IMR-90 (cell line): ENCODE measurements around the gene USP32. TPM values are rescaled to one million over a fixed set of nuclear protein-coding genes. Genes with fewer than 3 reads are reported as not detected.

Experiments
- ATAC-seq: fragments of 200-7000 bp; cut with Tn5 transposase; 2 replicates; pipeline ENCODE4 v1.9.1; 2020; ENCODE audit warnings: low read depth, mild to moderate bottlenecking, moderate library complexity
- BruUV-seq: library from RNA; stranded (reverse); fragments of 400-500 nt; replicated peaks from 2 replicates; lab custom pipeline; 2021; lab: Mats Ljungman, UMichigan
- CTCF ChIA-PET: fragments of 300-600 bp; formaldehyde crosslinking; extraction: SDS; loops from one replicate; lab custom pipeline; 2021; ENCODE audit warnings: antibody characterized with exemption; lab: Yijun Ruan, JAX
- POLR2A ChIA-PET: fragments of 300-600 bp; sonication (Branson Sonifier 250); formaldehyde crosslinking; loops from one replicate; lab custom pipeline; 2022; ENCODE audit warnings: antibody characterized with exemption; ENCODE audit not compliant: unreplicated experiment; lab: Charles Lee
- DNase-seq: peaks from one replicate; pipeline ENCODE4 v3.0.0; 2013
- H2AFZ ChIP-seq: replicated peaks from 2 replicates; pipeline ENCODE3; 2013; ENCODE audit warnings: low read length, mild to moderate bottlenecking; ENCODE audit not compliant: poor library complexity
- H2AK5ac ChIP-seq: 2 replicates; pipeline ENCODE4 v1.6.1; 2013; ENCODE audit warnings: low read depth, low read length, inconsistent platforms
- H2AK9ac ChIP-seq: replicated peaks from 2 replicates; pipeline ENCODE3; 2013; ENCODE audit warnings: mild to moderate bottlenecking, low read depth, low read length, moderate library complexity; ENCODE audit not compliant: poor library complexity
- H2BK120ac ChIP-seq: 2 replicates; pipeline ENCODE4 v1.6.1; 2013; ENCODE audit warnings: low read depth, low read length, inconsistent platforms
- H2BK15ac ChIP-seq: 3 replicates; pipeline ENCODE4 v1.6.1; 2013; ENCODE audit warnings: low read depth, low read length, inconsistent platforms
- H2BK20ac ChIP-seq: 2 replicates; pipeline ENCODE4 v1.6.1; 2013; ENCODE audit warnings: low read depth, mild to moderate bottlenecking, inconsistent platforms, low read length, moderate library complexity
- H2BK5ac ChIP-seq: 2 replicates; pipeline ENCODE4 v1.6.1; 2013; ENCODE audit warnings: mild to moderate bottlenecking, low read depth, low read length, inconsistent platforms; ENCODE audit not compliant: poor library complexity, severe bottlenecking
- H3K14ac ChIP-seq: replicated peaks from 2 replicates; pipeline ENCODE4 v1.6.1; 2013; ENCODE audit warnings: low read depth, low read length, inconsistent platforms
- H3K18ac ChIP-seq: 2 replicates; pipeline ENCODE4 v1.6.1; 2013; ENCODE audit warnings: low read depth, low read length, control low read depth
- H3K23ac ChIP-seq: 2 replicates; pipeline ENCODE4 v1.6.1; 2013; ENCODE audit warnings: low read depth, low read length, inconsistent platforms
- H3K27ac ChIP-seq: 2 replicates; pipeline ENCODE4 v1.5.1; 2013; ENCODE audit warnings: mild to moderate bottlenecking, control low read depth, low read length; ENCODE audit not compliant: insufficient read depth
- H3K27me3 ChIP-seq: 2 replicates; pipeline ENCODE4 v1.6.1; 2013; ENCODE audit warnings: low read length; ENCODE audit not compliant: control insufficient read depth, insufficient read depth
- H3K36me3 ChIP-seq: 2 replicates; pipeline ENCODE4 v1.6.1; 2013; ENCODE audit warnings: low read length, mixed read lengths; ENCODE audit not compliant: control insufficient read depth, insufficient read depth
- H3K4ac ChIP-seq: 2 replicates; pipeline ENCODE4 v1.6.1; 2013; ENCODE audit warnings: low read depth, low read length, inconsistent platforms
- H3K4me1 ChIP-seq: 2 replicates; pipeline ENCODE4 v1.6.1; 2013; ENCODE audit warnings: low read length, mixed read lengths; ENCODE audit not compliant: control insufficient read depth, insufficient read depth
- H3K4me2 ChIP-seq: 2 replicates; pipeline ENCODE4 v1.6.1; 2013; ENCODE audit warnings: low read depth, mild to moderate bottlenecking, control low read depth, low read length, moderate library complexity
- H3K4me3 ChIP-seq: 2 replicates; pipeline ENCODE4 v1.5.1; 2013; ENCODE audit warnings: low read depth, mild to moderate bottlenecking, control low read depth, low read length, moderate library complexity; ENCODE audit not compliant: insufficient read depth
- H3K56ac ChIP-seq: 2 replicates; pipeline ENCODE4 v1.6.1; 2013; ENCODE audit warnings: low read length, inconsistent platforms; ENCODE audit not compliant: insufficient read depth; ENCODE audit errors: extremely low read depth
- H3K79me1 ChIP-seq, 2 experiments: 2 replicates each; pipeline ENCODE4 v1.6.1; 2013; ENCODE audit warnings: low read length in 2 of 2, inconsistent platforms in 1 of 2, low read depth in 1 of 2
- H3K9ac ChIP-seq: 2 replicates; pipeline ENCODE4 v1.6.1; 2013; ENCODE audit warnings: low read depth, low read length, control low read depth
- H3K9me1 ChIP-seq: 2 replicates; pipeline ENCODE4 v1.6.1; 2013; ENCODE audit warnings: low read length, inconsistent platforms; ENCODE audit not compliant: insufficient read depth
- H3K9me3 ChIP-seq: 2 replicates; pipeline ENCODE4 v1.6.1; 2013; ENCODE audit warnings: low read length; ENCODE audit not compliant: control insufficient read depth, insufficient read depth
- H4K20me1 ChIP-seq: 2 replicates; pipeline ENCODE4 v1.6.1; 2013; ENCODE audit warnings: low read length, inconsistent platforms; ENCODE audit not compliant: insufficient read depth
- H4K5ac ChIP-seq: 2 replicates; pipeline ENCODE4 v1.6.1; 2013; ENCODE audit warnings: mild to moderate bottlenecking, low read depth, low read length, control low read depth
- H4K8ac ChIP-seq, 2 experiments: 2 replicates each; pipeline ENCODE4 v1.6.1; 2013; ENCODE audit warnings: low read depth in 2 of 2, low read length in 2 of 2, control low read depth in 1 of 2, inconsistent platforms in 1 of 2
- H4K91ac ChIP-seq: 2 replicates; pipeline ENCODE4 v1.6.1; 2013; ENCODE audit warnings: low read depth, low read length, inconsistent platforms; ENCODE audit not compliant: insufficient read depth
- MAFK ChIP-seq: IDR thresholded peaks from 2 replicates; pipeline ENCODE4 v1.6.1; 2012; ENCODE audit warnings: low read depth, low read length, improper control_type of control experiment
- NFE2L2 ChIP-seq: fragments of 150-350 bp; IDR thresholded peaks from 2 replicates; pipeline ENCODE4 v1.6.1; 2016; ENCODE audit warnings: low read depth, mild to moderate bottlenecking, low read length
- RFX5 ChIP-seq: IDR thresholded peaks from 2 replicates; pipeline ENCODE4 v1.8.0; 2012; ENCODE audit warnings: low read depth, mild to moderate bottlenecking, low read length, moderate library complexity
- WGBS, 2 experiments: methylation state at CpG; one replicate each; pipeline versions ENCODE4 v1.1.5 to v1.1.7; 2013; ENCODE audit warnings: missing lambda C conversion rate in 2 of 2; ENCODE audit not compliant: insufficient read length in 1 of 2; ENCODE audit errors: extremely low coverage in 2 of 2; 5-methylcytosine and 5-hydroxymethylcytosine counted together
- dilution Hi-C: fragments of 300-500 bp; cut with HindIII; formaldehyde crosslinking; loops from one replicate; pipeline ENCODE4 v1.14.3; 2018; ENCODE audit warnings: low sequenced_read_pairs; ENCODE audit not compliant: unreplicated experiment
- in situ Hi-C: fragments of 300-500 bp; cut with MboI; formaldehyde crosslinking; loops from 3 replicates; pipeline ENCODE4 v1.14.3; 2019; ENCODE audit warnings: low sequenced_read_pairs, inconsistent platforms, mixed read lengths
- intact Hi-C: fragments of 100-400 bp; cut with micrococcal nuclease; formaldehyde crosslinking; loops from 2 replicates; pipeline ENCODE4 v1.10.0; 2022
- polyA plus RNA-seq, 3 experiments: library from polyadenylated mRNA; depleted of rRNA; stranded (reverse); fragments of >200 nt; gene quantifications; 2 replicates each; pipeline ENCODE4 v1.2.3, GENCODE V29; 2012; ENCODE audit warnings: low replicate concordance in 1 of 3
- total RNA-seq: library from RNA; depleted of rRNA; stranded (reverse); fragments of >200 nt; gene quantifications from 2 replicates; pipeline ENCODE4 v1.2.3, GENCODE V29; 2012

Gene USP32
- total and polyA plus RNA-seq, 2 of the 4 experiments (the other 2 are of a cell fraction): 16.8 to 46.8 TPM

- H4K20me1 ChIP-seq: no peaks in the 10 kb centered on the region; the same call in 1 of the 2 replicates
- H2AK5ac ChIP-seq: no peak overlapping the region
- ATAC-seq (peak; percentile 42), DNase-seq (peak; percentile 58)
- H3K4ac ChIP-seq: no peak overlapping the region
- H4K91ac ChIP-seq: no peak overlapping the region
- peaks cover 4 to 16% of the 10 kb centered on the region in 2 experiments; a peak in 2 of 4 replicates for H3K79me1 ChIP-seq
- no peak overlapping the region for H2BK20ac ChIP-seq
- no peak overlapping the region for H2BK15ac ChIP-seq
- no CpG with 5 or more reads among the region's 2 CpGs for WGBS, 2 experiments
- H3K56ac ChIP-seq: no peak overlapping the region
- H4K8ac ChIP-seq: no peak overlapping the region
- no peak overlapping the region for H2AFZ ChIP-seq
- H4K5ac ChIP-seq: no peak overlapping the region
- H2BK120ac ChIP-seq: no peak overlapping the region
- H3K9me3 ChIP-seq: no peaks in the 10 kb centered on the region
- no peak overlapping the region for H2AK9ac ChIP-seq
- no peaks in the 10 kb centered on the region for H3K27me3 ChIP-seq
- BruUV-seq: no TSS peak
- H3K18ac ChIP-seq: no peak overlapping the region
- H3K4me2 ChIP-seq: no peak overlapping the region
- H3K23ac ChIP-seq: no peak overlapping the region
- in situ Hi-C loops (no loop called here), dilution Hi-C loops (no loop called here), intact Hi-C loops (loop anchor here (2.0 kb wide), 2 partner anchors 159 to 205 kb away; no protein-coding TSS in a partner anchor)
- no peak overlapping the region for H3K14ac ChIP-seq
- POLR2A ChIA-PET: no interaction called here
- no peak overlapping the region for H2BK5ac ChIP-seq
- no peak overlapping the region for H3K9ac ChIP-seq
- peaks cover 9% of the 10 kb centered on the region for H3K36me3 ChIP-seq
- no peak overlapping the region for H3K27ac ChIP-seq
- peaks cover 2% of the 10 kb centered on the region; the same call in 1 of the 2 replicates for H3K4me1 ChIP-seq
- CTCF ChIA-PET: interaction anchor here (0.7 to 1.5 kb wide), 6 partner anchors 10 to 159 kb away, joined by 3 to 5 read pairs (median 4); no protein-coding TSS in a partner anchor
- TF ChIP-seq RFX5: no peak
- TF ChIP-seq NFE2L2: peak; percentile 71; the same call in 1 of the 2 replicates
- TF ChIP-seq MAFK: peak; percentile 51; the same call in 1 of the 2 replicates
- no peak overlapping the region for H3K4me3 ChIP-seq
- peaks cover under 1% of the 10 kb centered on the region for H3K9me1 ChIP-seq
Measured at GRCh38 chr17:60231691-60232090, 160.2 kb downstream of the USP32 start.
